GM12878 (cell line): ENCODE results near the gene CCDC47. TPM values are rescaled to one million over a fixed set of nuclear protein-coding genes. Genes with fewer than 3 reads are reported as not detected.

ENCODE experiments used
- ATAC-seq: fragments of 200-7000 bp; cut with Tn5 transposase; 3 replicates; pipeline ENCODE4 v1.9.1; 2020; ENCODE audit warnings: mild to moderate bottlenecking, moderate library complexity
- BruUV-seq: library from RNA; stranded (reverse); fragments of 400-500 nt; replicated peaks from 2 replicates; lab custom pipeline; 2021; lab: Mats Ljungman, UMichigan
- CTCF ChIA-PET: fragments of 300-600 bp; sonication (Branson Sonifier 250); formaldehyde crosslinking; extraction: SDS; loops from one replicate; lab custom pipeline; 2021; ENCODE audit warnings: inconsistent platforms; lab: Yijun Ruan, JAX
- POLR2A ChIA-PET: fragments of 350-600 bp; formaldehyde crosslinking; extraction: SDS; loops from one replicate; lab custom pipeline; 2021; ENCODE audit warnings: inconsistent platforms; lab: Charles Lee
- RAD21 ChIA-PET: fragments of 300-600 bp; sonication (Branson Sonifier 250); formaldehyde crosslinking; loops from one replicate; lab custom pipeline; 2023; ENCODE audit warnings: antibody characterized with exemption; ENCODE audit not compliant: unreplicated experiment; lab: Charles Lee
- SMC1A ChIA-PET: fragments of 300-600 bp; sonication (Branson Sonifier 250); formaldehyde crosslinking; loops from one replicate; lab custom pipeline; 2023; ENCODE audit not compliant: unreplicated experiment, uncharacterized antibody; lab: Charles Lee
- DNase-seq: peaks from one replicate; pipeline ENCODE4 v3.0.0-alpha.2; 2011; ENCODE audit warnings: low read depth, low spot score
- FAIRE-seq: peaks from 3 replicates; lab custom pipeline; 2011; peaks lifted over from hg19 to GRCh38; lab: Jason Lieb, UNC
- H2AFZ ChIP-seq: 2 replicates; pipeline ENCODE4 v1.6.0; 2011; ENCODE audit warnings: low read depth, low read length, control low read depth; ENCODE audit not compliant: control insufficient read depth
- H3K27ac ChIP-seq: 2 replicates; pipeline ENCODE4 v1.5.1; 2011; ENCODE audit warnings: control low read depth; ENCODE audit not compliant: control insufficient read depth, insufficient read depth
- H3K27me3 ChIP-seq, 2 experiments: replicated peaks in 1 of 2; 2 replicates each; pipeline versions ENCODE4 v1.6.0 to v1.6.1; 2011; ENCODE audit warnings: low read length in 1 of 2; ENCODE audit not compliant: control insufficient read depth in 2 of 2, insufficient read depth in 2 of 2
- H3K36me3 ChIP-seq, 2 experiments: 2 replicates each; pipeline ENCODE4 v1.5.1; 2011; ENCODE audit warnings: low read length in 1 of 2; ENCODE audit not compliant: control insufficient read depth in 2 of 2, insufficient read depth in 2 of 2
- H3K4me1 ChIP-seq: 2 replicates; pipeline ENCODE4 v1.6.1; 2011; ENCODE audit warnings: mild to moderate bottlenecking, low read length, moderate library complexity, mixed read lengths; ENCODE audit not compliant: control insufficient read depth, insufficient read depth
- H3K4me2 ChIP-seq: 2 replicates; pipeline ENCODE4 v1.6.0; 2011; ENCODE audit warnings: control low read depth; ENCODE audit not compliant: control insufficient read depth, insufficient read depth
- H3K4me3 ChIP-seq: fragments of 200-600 bp; sonication (generic); 2 replicates; pipeline ENCODE4 v1.5.1; 2016
- H3K79me2 ChIP-seq: 2 replicates; pipeline ENCODE4 v1.6.0; 2011; ENCODE audit warnings: low read length; ENCODE audit not compliant: control insufficient read depth, insufficient read depth
- H3K9ac ChIP-seq: 2 replicates; pipeline ENCODE4 v1.8.0; 2011; ENCODE audit warnings: low read length, control low read depth, mixed read lengths; ENCODE audit not compliant: control insufficient read depth, insufficient read depth
- H3K9me3 ChIP-seq: replicated peaks from 3 replicates; pipeline ENCODE4 v1.5.1; 2011; ENCODE audit warnings: mild to moderate bottlenecking, low read length; ENCODE audit not compliant: control insufficient read depth, insufficient read depth
- H4K20me1 ChIP-seq: 2 replicates; pipeline ENCODE4 v1.6.0; 2011; ENCODE audit not compliant: control insufficient read depth, insufficient read depth
- CHD2 ChIP-seq: IDR thresholded peaks from 2 replicates; pipeline ENCODE4 v1.6.1; 2011; ENCODE audit warnings: low read depth, low read length, improper control_type of control experiment, borderline replicate concordance
- ESRRA ChIP-seq: IDR thresholded peaks from 2 replicates; pipeline ENCODE4 v1.6.1; 2012; ENCODE audit warnings: mild to moderate bottlenecking, low read length, improper control_type of control experiment
- FOS ChIP-seq: IDR thresholded peaks from 3 replicates; pipeline ENCODE4 v1.6.1; 2011; ENCODE audit warnings: borderline replicate concordance; ENCODE audit not compliant: insufficient read length; ENCODE audit errors: extremely low read depth
- KLF5 ChIP-seq: fragments of 450-650 bp; IDR thresholded peaks from 2 replicates; pipeline ENCODE4 v1.6.1; 2014; ENCODE audit warnings: mild to moderate bottlenecking; ENCODE audit not compliant: partially characterized antibody
- SPI1 ChIP-seq: IDR thresholded peaks from 2 replicates; pipeline ENCODE4 v1.6.1; 2011; ENCODE audit warnings: low read depth, mild to moderate bottlenecking, low read length, moderate library complexity, borderline replicate concordance; ENCODE audit not compliant: insufficient read depth
- ZNF687 ChIP-seq: fragments of 450-650 bp; IDR thresholded peaks from 2 replicates; pipeline ENCODE4 v1.6.1; 2017; ENCODE audit warnings: mild to moderate bottlenecking, moderate library complexity
- WGBS: methylation state at CpG from one replicate; pipeline ENCODE4 v1.1.6; 2016; ENCODE audit warnings: low lambda C conversion rate; ENCODE audit not compliant: insufficient replicate concordance, insufficient coverage; ENCODE audit errors: missing lambda C conversion rate; 5-methylcytosine and 5-hydroxymethylcytosine counted together
- in situ Hi-C: fragments of 300-500 bp; cut with MboI; formaldehyde crosslinking; loops from 9 replicates; pipeline ENCODE4 v1.14.3; 2018; ENCODE audit warnings: mixed read lengths
- intact Hi-C: fragments of 100-400 bp; cut with micrococcal nuclease; formaldehyde crosslinking; loops from one replicate; pipeline ENCODE4 v1.14.2; 2022; ENCODE audit not compliant: unreplicated experiment
- polyA plus RNA-seq, 11 experiments: library from polyadenylated mRNA; depleted of rRNA in 4 of 11; unstranded in 6 of 11; stranded (reverse) in 5 of 11; fragments of >200 nt; fragmentation: Nextera tagmentation in 4 of 11; fragmentation: Illumina TruSeq in 1 of 11; extraction: Ambion mirVana in 4 of 11; extraction: Trizol in 1 of 11; gene quantifications; 1 replicate in 1 of 11; 2 replicates in 10 of 11; pipeline versions ENCODE4 v1.2.1 to v1.2.3, GENCODE V29; 2011 to 2016; ENCODE audit warnings: inconsistent platforms in 2 of 11, missing spikeins in 2 of 11, low read depth in 1 of 11
- total RNA-seq, 4 experiments: library from RNA; depleted of rRNA in 3 of 4; stranded (reverse); fragments of >200 nt in 3 of 4; fragmentation: Illumina TruSeq in 1 of 4; extraction: Trizol in 1 of 4; gene quantifications; 2 replicates each; pipeline versions ENCODE4 v1.2.1 to v1.2.3, GENCODE V29; 2013 to 2021

Gene CCDC47
- total and polyA plus RNA-seq, 10 of the 15 experiments (the other 5 are each of a cell fraction or from before 2014, with no cell fraction given) = 13.6 to 81.4 (median 58.9) TPM

DNA sequence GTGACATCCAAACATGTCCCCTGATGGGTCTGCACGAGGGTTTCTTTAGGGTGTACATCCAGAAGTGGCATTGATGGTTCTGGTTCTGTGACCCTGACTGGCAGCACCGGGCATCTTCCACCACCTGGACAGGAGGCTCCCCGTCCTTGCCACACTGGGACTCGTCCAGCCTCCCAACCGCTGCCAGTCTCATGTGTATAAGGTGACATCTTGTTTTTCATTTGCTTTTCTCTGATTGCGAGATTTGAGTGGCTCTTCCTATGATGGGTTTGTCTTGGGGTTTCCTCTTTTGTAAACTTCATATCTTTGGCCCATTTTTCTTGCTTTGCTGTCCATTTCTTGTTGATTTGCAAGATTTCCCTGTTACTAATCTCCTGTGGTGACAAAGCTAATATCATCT lies 64.3 kb downstream of the CCDC47 start (continued):
- TF ChIP-seq ZNF687 (no peak), SPI1 (no peak), FOS (no peak), ESRRA (no peak)

GRCh38 chr17:63707151-63707550 lies 66.2 kb downstream of the CCDC47 start:
- Histone ChIP-seq H3K9me3 (no peaks in the 10 kb centered on the region), H3K4me2 (no peak overlapping the region), H3K27ac (no peak overlapping the region), H3K27me3 (no peaks in the 10 kb centered on the region), H3K4me3 (no peak overlapping the region), H3K4me1 (peaks cover 6% of the 10 kb centered on the region), H3K79me2 (peaks cover 14% of the 10 kb centered on the region), H2AFZ (no peak overlapping the region), H4K20me1 (no peaks in the 10 kb centered on the region), H3K9ac (no peak overlapping the region), H3K36me3 (peaks cover 10 to 14% of the 10 kb centered on the region in 2 experiments)
- ATAC-seq (no peak), DNase-seq (no peak), FAIRE-seq (no peak)
- RAD21 ChIA-PET = interaction anchor here (0.6 kb wide), 1 partner anchor 34 kb away, joined by 3 read pairs; no protein-coding TSS in a partner anchor
- SMC1A ChIA-PET = no interaction called here
- in situ Hi-C loops (no loop called here), intact Hi-C loops (no loop called here)
- no TSS peak for BruUV-seq
- TF ChIP-seq KLF5 = no peak
- TF ChIP-seq CHD2 = no peak
- CTCF ChIA-PET = interaction anchor here (1.6 kb wide), 1 partner anchor 9 kb away, joined by 3 read pairs; no protein-coding TSS in a partner anchor
- POLR2A ChIA-PET = no interaction called here
- 93% methylated on average over 11 of the region's 11 CpGs for WGBS
